A673 (cell line): ENCODE data around the gene MAP3K13.

Experiments used
- EZH2 ChIP-seq: fragments of 200-600 bp; sonication (generic); IDR thresholded peaks from 2 replicates; pipeline ENCODE4 v1.6.1; 2017; ENCODE audit warnings: borderline replicate concordance, low read depth, mild to moderate bottlenecking, mixed read lengths, antibody characterized with exemption, low read length; ENCODE audit not compliant: poor library complexity, severe bottlenecking
- TF ChIP-seq, protein P1 (sequence below): fragments of 300-800, 200-600 bp; sonication (generic); conservative IDR thresholded peaks from 2 replicates; pipeline ENCODE4 v1.5.1; 2017; ENCODE audit warnings: low read depth, mild to moderate bottlenecking, antibody characterized with exemption, low read length, moderate library complexity, mixed read lengths

GRCh38 chr3:185517387-185518130 is 154.6 kb downstream of the MAP3K13 start:
- TF ChIP-seq, protein P1, sequence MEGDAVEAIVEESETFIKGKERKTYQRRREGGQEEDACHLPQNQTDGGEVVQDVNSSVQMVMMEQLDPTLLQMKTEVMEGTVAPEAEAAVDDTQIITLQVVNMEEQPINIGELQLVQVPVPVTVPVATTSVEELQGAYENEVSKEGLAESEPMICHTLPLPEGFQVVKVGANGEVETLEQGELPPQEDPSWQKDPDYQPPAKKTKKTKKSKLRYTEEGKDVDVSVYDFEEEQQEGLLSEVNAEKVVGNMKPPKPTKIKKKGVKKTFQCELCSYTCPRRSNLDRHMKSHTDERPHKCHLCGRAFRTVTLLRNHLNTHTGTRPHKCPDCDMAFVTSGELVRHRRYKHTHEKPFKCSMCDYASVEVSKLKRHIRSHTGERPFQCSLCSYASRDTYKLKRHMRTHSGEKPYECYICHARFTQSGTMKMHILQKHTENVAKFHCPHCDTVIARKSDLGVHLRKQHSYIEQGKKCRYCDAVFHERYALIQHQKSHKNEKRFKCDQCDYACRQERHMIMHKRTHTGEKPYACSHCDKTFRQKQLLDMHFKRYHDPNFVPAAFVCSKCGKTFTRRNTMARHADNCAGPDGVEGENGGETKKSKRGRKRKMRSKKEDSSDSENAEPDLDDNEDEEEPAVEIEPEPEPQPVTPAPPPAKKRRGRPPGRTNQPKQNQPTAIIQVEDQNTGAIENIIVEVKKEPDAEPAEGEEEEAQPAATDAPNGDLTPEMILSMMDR, result no peak
- no peak for TF ChIP-seq EZH2
